HG03565 (cell line): ENCODE measurements around the gene ATIC.
"Not testable (repeated sequence)": the region's sequence is repeated elsewhere in the genome, so short reads cannot be mapped to it uniquely, and the experiment has no call there.

ENCODE experiments used
- ATAC-seq: cut with Tn5 transposase; IDR thresholded peaks from one replicate; pipeline ENCODE4 v1.9.1; 2021; ENCODE audit warnings: mild to moderate bottlenecking, moderate library complexity; ENCODE audit not compliant: unreplicated experiment

Gene ATIC

GRCh38 chr2:215311625-215312396 is at the start of gene ATIC:
TSS of gene ATIC (plus strand) at chr2:215312059. CDS start at chr2:215312143, 84 bp downstream.
- ATAC-seq, result peak; percentile 98

GRCh38 chr2:215262303-215262702 is 49.6 kb upstream of the ATIC start:
- no peak for ATAC-seq

- ATAC-seq, result no peak
These were observed 49.0 kb upstream of the ATIC start for GRCh38 chr2:215262741-215263362.

- no peak for ATAC-seq
These were observed 47.5 kb upstream of the ATIC start for GRCh38 chr2:215264374-215264773.

- ATAC-seq, result no peak
These were observed 42.3 kb upstream of the ATIC start for GRCh38 chr2:215269397-215270117.

- no peak for ATAC-seq
These were observed 41.8 kb upstream of the ATIC start for GRCh38 chr2:215270118-215270451.

GRCh38 chr2:215271446-215271845 is 40.4 kb upstream of the ATIC start:
- no peak for ATAC-seq

- ATAC-seq, result no peak
These were observed 38.9 kb upstream of the ATIC start for GRCh38 chr2:215272918-215273317.

GRCh38 chr2:215274829-215275228 is 37.0 kb upstream of the ATIC start:
- no peak for ATAC-seq

GRCh38 chr2:215275824-215276223 is 36.0 kb upstream of the ATIC start:
- no peak for ATAC-seq

GRCh38 chr2:215277944-215278343 is 33.9 kb upstream of the ATIC start:
- ATAC-seq, result no peak

GRCh38 chr2:215280326-215280725 is 31.5 kb upstream of the ATIC start:
- peak; percentile 76 for ATAC-seq

- ATAC-seq, result no peak
These were observed 28.6 kb upstream of the ATIC start for GRCh38 chr2:215283221-215283620.

GRCh38 chr2:215286309-215286708 is 25.6 kb upstream of the ATIC start:
- ATAC-seq, result no peak

- no peak for ATAC-seq
These were observed 23.6 kb upstream of the ATIC start for GRCh38 chr2:215288112-215288815.

- ATAC-seq, result no peak
These were observed 20.8 kb upstream of the ATIC start for GRCh38 chr2:215290980-215291599.

- ATAC-seq, result no peak
These were observed 18.0 kb upstream of the ATIC start for GRCh38 chr2:215293879-215294278.

- no peak for ATAC-seq
These were observed 12.5 kb upstream of the ATIC start for GRCh38 chr2:215299337-215299859.

GRCh38 chr2:215301994-215302393 is 9.9 kb upstream of the ATIC start:
- no peak for ATAC-seq

GRCh38 chr2:215311259-215311624 is 617 bp upstream of the ATIC start:
- ATAC-seq, result not testable (repeated sequence)

- no peak for ATAC-seq
These were observed 1.4 kb downstream of the ATIC start for GRCh38 chr2:215313255-215313613.
